Measurements from ENCODE around the gene OR13C8. TPM values are rescaled to one million over a fixed set of nuclear protein-coding genes. Genes with fewer than 3 reads are reported as not detected.

Gene OR13C8
- total and polyA plus RNA-seq, 2 donors (not counting 3 experiments of a cell fraction or from before 2014, with no cell fraction given): not detected

DNA sequence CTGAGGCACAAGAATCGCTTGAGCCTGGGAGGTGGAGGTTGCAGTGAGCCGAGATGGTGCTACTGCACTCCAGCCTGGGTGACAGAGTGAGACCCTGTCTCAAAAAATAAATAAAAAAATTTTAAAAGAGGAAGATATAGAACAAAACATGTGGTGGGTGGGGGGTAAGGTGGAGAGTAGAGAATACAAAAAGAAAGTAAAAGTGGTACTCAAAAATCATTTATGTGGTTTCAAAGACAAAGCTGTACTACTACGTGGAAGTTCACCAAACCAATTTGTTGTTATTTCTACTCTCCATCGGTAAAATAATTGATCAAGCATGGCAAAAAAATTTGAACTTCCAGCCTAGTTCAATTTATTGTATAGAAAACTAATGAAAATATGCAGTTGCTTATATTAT, 24.3 kb upstream of the OR13C8 start:
- TF ChIP-seq EZH2 (IDR thresholded peaks at IDR 0.05; ENCODE audit: borderline replicate concordance, low read depth, low read length, severe bottlenecking) (no peak), POLR2AphosphoS5 (IDR thresholded peaks at IDR 0.05; ENCODE audit: insufficient read depth, low read depth, low read length) (no peak), GATA2 (IDR thresholded peaks at IDR 0.05; ENCODE audit: insufficient read depth, insufficient read length, low read depth, low read length) (no peak), FOS (IDR thresholded peaks at IDR 0.05; ENCODE audit: borderline replicate concordance, insufficient read depth, low read length) (no peak), MYC (IDR thresholded peaks at IDR 0.05; ENCODE audit: low read depth, low read length) (no peak), POLR2A (IDR thresholded peaks at IDR 0.05; ENCODE audit: low read depth, low read length) (no peak), JUN (IDR thresholded peaks at IDR 0.05; ENCODE audit: borderline replicate concordance, insufficient read depth, insufficient read length, low read depth) (no peak)
- TF ChIP-seq, protein P1, sequence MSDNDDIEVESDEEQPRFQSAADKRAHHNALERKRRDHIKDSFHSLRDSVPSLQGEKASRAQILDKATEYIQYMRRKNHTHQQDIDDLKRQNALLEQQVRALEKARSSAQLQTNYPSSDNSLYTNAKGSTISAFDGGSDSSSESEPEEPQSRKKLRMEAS (IDR thresholded peaks at IDR 0.05; ENCODE audit: insufficient read depth, insufficient read length): no peak
- TF ChIP-seq, protein P2, sequence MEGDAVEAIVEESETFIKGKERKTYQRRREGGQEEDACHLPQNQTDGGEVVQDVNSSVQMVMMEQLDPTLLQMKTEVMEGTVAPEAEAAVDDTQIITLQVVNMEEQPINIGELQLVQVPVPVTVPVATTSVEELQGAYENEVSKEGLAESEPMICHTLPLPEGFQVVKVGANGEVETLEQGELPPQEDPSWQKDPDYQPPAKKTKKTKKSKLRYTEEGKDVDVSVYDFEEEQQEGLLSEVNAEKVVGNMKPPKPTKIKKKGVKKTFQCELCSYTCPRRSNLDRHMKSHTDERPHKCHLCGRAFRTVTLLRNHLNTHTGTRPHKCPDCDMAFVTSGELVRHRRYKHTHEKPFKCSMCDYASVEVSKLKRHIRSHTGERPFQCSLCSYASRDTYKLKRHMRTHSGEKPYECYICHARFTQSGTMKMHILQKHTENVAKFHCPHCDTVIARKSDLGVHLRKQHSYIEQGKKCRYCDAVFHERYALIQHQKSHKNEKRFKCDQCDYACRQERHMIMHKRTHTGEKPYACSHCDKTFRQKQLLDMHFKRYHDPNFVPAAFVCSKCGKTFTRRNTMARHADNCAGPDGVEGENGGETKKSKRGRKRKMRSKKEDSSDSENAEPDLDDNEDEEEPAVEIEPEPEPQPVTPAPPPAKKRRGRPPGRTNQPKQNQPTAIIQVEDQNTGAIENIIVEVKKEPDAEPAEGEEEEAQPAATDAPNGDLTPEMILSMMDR (IDR thresholded peaks at IDR 0.05; ENCODE audit: extremely low read depth in 1 of 2, insufficient read depth in 1 of 2, low read depth in 1 of 2, low read length in 2 of 2): no peak
- intact Hi-C loops (cut with micrococcal nuclease) (no loop called here), dilution Hi-C loops (cut with MboI; ENCODE audit: extremely low pct_ligation_motif_present, low sequenced_read_pairs) (no loop called here)
- H3K27ac ChIP-seq (ENCODE audit: insufficient read depth, low read depth, low read length): no peak overlapping the region
- no peak overlapping the region for H3K4me3 ChIP-seq (replicated peaks in 1 of 3; ENCODE audit: insufficient read depth in 1 of 3, low read depth in 1 of 3, low read length in 3 of 3)
- CTCF ChIA-PET: no interaction called here
- POLR2A ChIA-PET: no interaction called here
- H4K20me1 ChIP-seq (replicated peaks; ENCODE audit: control insufficient read depth, extremely low read depth, insufficient read depth, low read length): no peaks in the 10 kb centered on the region
- no peak overlapping the region for H3K4me2 ChIP-seq (ENCODE audit: insufficient read depth, low read length)
- no peaks in the 10 kb centered on the region for H3K27me3 ChIP-seq (ENCODE audit: control insufficient read depth in 2 of 2, insufficient read depth in 2 of 2, low read length in 2 of 2)
- BruUV-seq (replicated peaks): no TSS peak
- no peak overlapping the region for H2AFZ ChIP-seq (ENCODE audit: low read depth, low read length)
- no peaks in the 10 kb centered on the region for H3K79me2 ChIP-seq (ENCODE audit: control insufficient read depth, insufficient read depth, low read length)
- H3K9me1 ChIP-seq (replicated peaks; ENCODE audit: control insufficient read depth, extremely low read depth, insufficient read depth, low read length): no peaks in the 10 kb centered on the region
- H3K9ac ChIP-seq (replicated peaks; ENCODE audit: extremely low read depth, insufficient read depth, low read length): no peak overlapping the region
- no peaks in the 10 kb centered on the region for H3K4me1 ChIP-seq (ENCODE audit: control insufficient read depth, extremely low read depth, insufficient read depth, low read length)
- no peaks in the 10 kb centered on the region for H3K36me3 ChIP-seq (ENCODE audit: control insufficient read depth in 2 of 2, extremely low read depth in 1 of 2, insufficient read depth in 2 of 2, low read length in 2 of 2)
- no peaks in the 10 kb centered on the region for H3K9me3 ChIP-seq (replicated peaks; ENCODE audit: control insufficient read depth, insufficient read depth, low read length)
- no peak for DNase-seq (ENCODE audit: low read depth, low spot score)
- FAIRE-seq: no peak

All from endothelial cell of umbilical vein (primary cell).